Progenitor cell of endocrine pancreas (in vitro differentiated cells): ENCODE data around the gene FGD5. TPM values are rescaled to one million over a fixed set of nuclear protein-coding genes. Genes with fewer than 3 reads are reported as not detected.

Experiments
- DNase-seq: peaks from one replicate; pipeline ENCODE4 v3.0.0; 2021; ENCODE audit warnings: low spot score; ENCODE audit not compliant: unreplicated experiment
- H3K27ac Mint-ChIP-seq: 2 replicates; pipeline ENCODE4 v1.8.0; 2021; ENCODE audit warnings: mild to moderate bottlenecking, moderate library complexity, mixed read lengths
- H3K27me3 Mint-ChIP-seq: 2 replicates; pipeline ENCODE4 v1.8.0; 2021; ENCODE audit warnings: mixed read lengths
- H3K36me3 Mint-ChIP-seq: 2 replicates; pipeline ENCODE4 v1.8.0; 2022; ENCODE audit warnings: mixed read lengths; ENCODE audit not compliant: insufficient read depth
- H3K4me1 Mint-ChIP-seq: 2 replicates; pipeline ENCODE4 v1.8.0; 2021; ENCODE audit warnings: low read depth, mixed read lengths
- H3K4me3 Mint-ChIP-seq: 2 replicates; pipeline ENCODE4 v1.8.0; 2021; ENCODE audit warnings: low read depth, mild to moderate bottlenecking, moderate library complexity, mixed read lengths
- H3K9me3 Mint-ChIP-seq: 2 replicates; pipeline ENCODE4 v1.8.0; 2021; ENCODE audit warnings: low read depth, mixed read lengths
- total RNA-seq: library from RNA; stranded (reverse); gene quantifications from 2 replicates; pipeline ENCODE4 v1.2.1, GENCODE V29; 2021
- TF ChIP-seq, protein P1 (sequence below): fragments of 200-600 bp; sonication (generic); IDR thresholded peaks from one replicate; pipeline ENCODE4 v1.5.0; 2021; ENCODE audit warnings: antibody characterized with exemption, mild to moderate bottlenecking; ENCODE audit not compliant: unreplicated experiment

Gene FGD5
- total RNA-seq, 1 donor from 2014 or later = 0.17 TPM

DNA sequence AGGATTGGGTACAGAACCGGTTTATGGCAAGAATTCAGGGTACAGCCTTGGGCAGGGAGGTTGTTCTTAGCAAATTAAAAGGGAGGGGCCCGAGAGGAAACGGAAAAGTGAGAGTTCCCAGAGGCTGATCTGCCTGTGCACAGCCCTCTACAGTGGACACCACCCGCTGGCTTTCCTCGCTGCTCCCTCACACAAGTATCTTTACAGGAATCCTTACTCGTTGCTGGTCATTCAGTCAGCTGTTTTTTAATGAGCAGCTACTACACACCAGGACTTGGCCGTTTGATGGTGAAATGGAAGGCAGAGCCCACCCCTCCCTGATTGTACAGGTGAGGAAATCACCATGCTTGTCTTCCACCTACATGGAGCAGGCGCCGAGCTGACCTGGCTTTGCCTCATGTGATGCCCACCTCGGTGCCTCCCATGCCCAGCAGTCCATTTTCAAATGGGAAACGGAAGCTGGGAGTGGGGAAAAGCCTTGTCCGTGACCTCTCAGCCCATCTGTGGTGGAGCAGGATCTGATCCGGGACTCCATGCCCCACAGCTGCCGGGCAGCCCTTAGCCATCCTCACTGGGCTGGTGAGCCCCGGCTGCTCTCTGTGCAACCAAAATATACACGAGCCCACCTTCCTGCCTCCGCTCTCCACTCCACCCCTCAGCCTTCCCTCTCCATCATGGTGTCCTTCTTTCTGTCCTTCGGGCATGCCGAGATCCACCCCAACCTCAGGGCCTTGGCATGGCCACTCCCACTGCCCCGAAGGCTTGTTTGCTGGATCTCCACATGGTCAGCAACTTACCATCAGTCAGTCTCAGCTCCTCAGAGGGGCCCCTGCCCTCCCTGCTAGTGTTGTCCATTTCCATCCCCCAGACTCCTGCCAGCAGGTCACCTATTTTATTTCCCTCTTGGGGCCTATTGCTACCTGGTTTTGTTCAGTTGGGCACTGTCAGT is 33.3 kb upstream of the FGD5 start:
- Mint-ChIP-seq H3K4me1 (peaks cover 6% of the 10 kb centered on the region), H3K27ac (no peak overlapping the region), H3K9me3 (no peaks in the 10 kb centered on the region), H3K4me3 (no peak overlapping the region), H3K27me3 (peaks cover 31% of the 10 kb centered on the region), H3K36me3 (no peaks in the 10 kb centered on the region)
- DNase-seq = no peak
- TF ChIP-seq, protein P1, sequence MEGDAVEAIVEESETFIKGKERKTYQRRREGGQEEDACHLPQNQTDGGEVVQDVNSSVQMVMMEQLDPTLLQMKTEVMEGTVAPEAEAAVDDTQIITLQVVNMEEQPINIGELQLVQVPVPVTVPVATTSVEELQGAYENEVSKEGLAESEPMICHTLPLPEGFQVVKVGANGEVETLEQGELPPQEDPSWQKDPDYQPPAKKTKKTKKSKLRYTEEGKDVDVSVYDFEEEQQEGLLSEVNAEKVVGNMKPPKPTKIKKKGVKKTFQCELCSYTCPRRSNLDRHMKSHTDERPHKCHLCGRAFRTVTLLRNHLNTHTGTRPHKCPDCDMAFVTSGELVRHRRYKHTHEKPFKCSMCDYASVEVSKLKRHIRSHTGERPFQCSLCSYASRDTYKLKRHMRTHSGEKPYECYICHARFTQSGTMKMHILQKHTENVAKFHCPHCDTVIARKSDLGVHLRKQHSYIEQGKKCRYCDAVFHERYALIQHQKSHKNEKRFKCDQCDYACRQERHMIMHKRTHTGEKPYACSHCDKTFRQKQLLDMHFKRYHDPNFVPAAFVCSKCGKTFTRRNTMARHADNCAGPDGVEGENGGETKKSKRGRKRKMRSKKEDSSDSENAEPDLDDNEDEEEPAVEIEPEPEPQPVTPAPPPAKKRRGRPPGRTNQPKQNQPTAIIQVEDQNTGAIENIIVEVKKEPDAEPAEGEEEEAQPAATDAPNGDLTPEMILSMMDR = no peak

DNA sequence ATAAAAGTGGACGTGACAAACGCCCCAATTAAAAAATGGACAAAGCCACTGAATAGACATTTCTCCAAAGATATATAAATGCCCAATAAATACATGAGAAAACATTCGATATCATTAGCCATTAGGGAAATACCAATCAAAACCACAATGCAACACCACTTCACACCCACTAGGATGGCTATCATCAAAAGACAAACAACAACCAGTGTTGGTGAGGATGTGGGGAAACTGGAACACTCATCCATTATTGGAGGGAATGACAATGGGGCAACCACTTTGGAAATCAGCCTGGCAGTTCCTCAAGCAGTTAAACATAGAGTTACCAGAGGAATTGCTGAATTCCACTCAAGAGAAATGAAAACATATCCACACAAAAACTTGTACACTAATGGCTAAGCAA is 32.4 kb upstream of the FGD5 start:
- no peaks in the 10 kb centered on the region for H3K9me3 Mint-ChIP-seq
- peaks cover 40% of the 10 kb centered on the region for H3K27me3 Mint-ChIP-seq
- DNase-seq = no peak
- TF ChIP-seq, protein P1 = no peak
- H3K4me3 Mint-ChIP-seq = no peak overlapping the region
- peaks cover 6% of the 10 kb centered on the region for H3K4me1 Mint-ChIP-seq
- no peaks in the 10 kb centered on the region for H3K36me3 Mint-ChIP-seq
- H3K27ac Mint-ChIP-seq = no peak overlapping the region

DNA sequence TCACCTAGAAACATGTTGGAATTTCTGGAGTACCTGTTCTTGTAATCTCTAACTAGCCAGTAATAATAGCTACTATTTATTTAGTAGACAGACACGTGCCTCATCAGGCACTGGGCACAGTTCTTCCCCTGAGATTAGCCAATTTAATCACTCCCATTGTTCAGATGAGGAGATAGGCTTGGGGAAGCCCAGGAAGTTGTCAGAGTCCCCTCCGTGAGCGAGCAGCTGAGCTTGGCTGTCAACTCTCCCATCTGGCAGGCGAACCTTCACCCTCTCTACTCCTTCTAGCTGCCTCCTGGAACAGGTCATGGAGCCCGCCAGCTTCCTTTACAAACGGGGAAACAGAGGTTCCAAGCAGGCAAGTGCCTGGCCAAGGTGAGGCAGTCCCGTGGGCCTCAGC is 31.1 kb upstream of the FGD5 start:
- H3K27me3 Mint-ChIP-seq = peaks cover 43% of the 10 kb centered on the region
- H3K4me1 Mint-ChIP-seq = peaks cover 8% of the 10 kb centered on the region
- no peak for DNase-seq
- H3K9me3 Mint-ChIP-seq = no peaks in the 10 kb centered on the region
- H3K4me3 Mint-ChIP-seq = no peak overlapping the region
- TF ChIP-seq, protein P1 = no peak
- H3K36me3 Mint-ChIP-seq = no peaks in the 10 kb centered on the region
- H3K27ac Mint-ChIP-seq = no peak overlapping the region

DNA sequence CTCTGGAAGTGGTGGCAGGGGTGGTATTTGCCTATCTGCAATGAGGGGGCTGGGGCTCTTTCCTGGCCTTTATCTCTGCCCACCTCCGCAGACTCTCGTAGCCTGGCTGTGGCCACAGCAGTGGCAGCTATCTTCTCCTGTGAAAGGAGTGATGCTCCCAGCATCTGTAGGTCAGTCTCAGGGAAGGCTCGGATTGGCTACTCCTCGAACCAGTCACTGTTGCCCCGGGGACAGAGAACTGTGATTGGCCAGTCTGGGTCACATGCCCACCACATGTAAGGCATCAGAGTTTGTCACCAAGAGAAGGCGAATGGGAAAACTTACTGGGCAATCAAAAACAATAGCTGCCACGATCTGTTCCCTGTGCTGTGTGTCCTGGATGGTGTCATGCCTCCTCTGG is 30.1 kb upstream of the FGD5 start:
- DNase-seq = no peak
- Mint-ChIP-seq H3K9me3 (no peaks in the 10 kb centered on the region), H3K27me3 (peaks cover 46% of the 10 kb centered on the region), H3K36me3 (no peaks in the 10 kb centered on the region), H3K4me1 (peaks cover 8% of the 10 kb centered on the region), H3K27ac (no peak overlapping the region), H3K4me3 (no peak overlapping the region)
- TF ChIP-seq, protein P1 = no peak

DNA sequence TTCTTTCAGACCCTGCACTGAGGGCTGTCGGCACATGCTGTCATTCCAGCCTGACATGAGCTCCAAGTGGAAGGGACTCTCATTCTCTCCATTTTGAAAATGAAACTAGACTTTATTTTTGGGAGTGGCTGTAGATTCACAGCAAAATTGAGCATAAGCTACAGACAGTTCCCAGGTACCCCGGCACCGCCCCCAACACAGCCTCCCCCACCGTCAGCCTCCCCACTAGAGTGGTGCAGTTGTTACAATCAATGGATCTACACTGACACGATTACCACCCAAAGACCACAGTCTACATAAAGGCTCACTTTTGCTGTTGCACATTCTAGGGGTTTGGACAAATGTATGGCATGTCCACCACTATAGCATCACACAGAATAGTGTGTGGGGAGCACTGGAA is 29.5 kb upstream of the FGD5 start:
- Mint-ChIP-seq H3K36me3 (no peaks in the 10 kb centered on the region), H3K9me3 (no peaks in the 10 kb centered on the region), H3K27ac (no peak overlapping the region), H3K4me1 (peaks cover 8% of the 10 kb centered on the region), H3K27me3 (peaks cover 46% of the 10 kb centered on the region), H3K4me3 (no peak overlapping the region)
- TF ChIP-seq, protein P1 = no peak
- no peak for DNase-seq
